HG02938 (cell line): Measurements from ENCODE around the gene QKI.

Experiments
- ATAC-seq: cut with Tn5 transposase; IDR thresholded peaks from one replicate; pipeline ENCODE4 v1.9.1; 2021; ENCODE audit warnings: mild to moderate bottlenecking, moderate library complexity; ENCODE audit not compliant: unreplicated experiment

The QKI gene

GRCh38 chr6:163527291-163527690 lies 112.8 kb downstream of the QKI start:
- no peak for ATAC-seq

- ATAC-seq, result no peak
Measured at GRCh38 chr6:163529605-163530004, 115.1 kb downstream of the QKI start.

GRCh38 chr6:163530406-163530805 lies 115.9 kb downstream of the QKI start:
- no peak for ATAC-seq

- ATAC-seq, result no peak
Measured at GRCh38 chr6:163531122-163531521, 116.6 kb downstream of the QKI start.

- ATAC-seq, result no peak
Measured at GRCh38 chr6:163532526-163533078, 118.1 kb downstream of the QKI start.

- ATAC-seq, result no peak
Measured at GRCh38 chr6:163533443-163533842, 118.9 kb downstream of the QKI start.

- no peak for ATAC-seq
Measured at GRCh38 chr6:163536770-163537169, 122.3 kb downstream of the QKI start.

GRCh38 chr6:163538331-163538730 lies 123.8 kb downstream of the QKI start:
- ATAC-seq, result no peak

GRCh38 chr6:163539101-163539762 lies 124.7 kb downstream of the QKI start:
- ATAC-seq, result no peak

GRCh38 chr6:163543321-163543720 lies 128.8 kb downstream of the QKI start:
- no peak for ATAC-seq

GRCh38 chr6:163545370-163545769 lies 130.9 kb downstream of the QKI start:
- ATAC-seq, result no peak

GRCh38 chr6:163547287-163547686 lies 132.8 kb downstream of the QKI start:
- ATAC-seq, result no peak

GRCh38 chr6:163548624-163549023 lies 134.1 kb downstream of the QKI start:
- no peak for ATAC-seq

- ATAC-seq, result no peak
Measured at GRCh38 chr6:163554032-163554431, 139.5 kb downstream of the QKI start.

- ATAC-seq, result no peak
Measured at GRCh38 chr6:163554663-163555062, 140.1 kb downstream of the QKI start.

GRCh38 chr6:163559661-163560060 lies 145.1 kb downstream of the QKI start:
- ATAC-seq, result no peak

- ATAC-seq, result no peak
Measured at GRCh38 chr6:163563318-163563717, 148.8 kb downstream of the QKI start.

GRCh38 chr6:163564534-163564933 lies 150.0 kb downstream of the QKI start:
- no peak for ATAC-seq

- ATAC-seq, result no peak
Measured at GRCh38 chr6:163565140-163565539, 150.6 kb downstream of the QKI start.

GRCh38 chr6:163566056-163566455 lies 151.5 kb downstream of the QKI start:
- no peak for ATAC-seq

GRCh38 chr6:163568275-163568674 lies 153.8 kb downstream of the QKI start:
- ATAC-seq, result no peak

- no peak for ATAC-seq
Measured at GRCh38 chr6:163570579-163571231, 156.2 kb downstream of the QKI start.
